Superior temporal gyrus (tissue), 1 donor: Measurements from ENCODE around the gene RALBP1.
A peak's percentile ranks its signal among the peaks of the same experiment; 100 is the strongest.

Experiments
- DNase-seq: peaks from one replicate; pipeline ENCODE4 v3.0.0-alpha.2; 2016; ENCODE audit errors: extremely low spot score

RALBP1 gene

GRCh38 chr18:9547782-9548181 lies 72.5 kb downstream of the RALBP1 start:
- DNase-seq: no peak

- no peak for DNase-seq
These were observed 74.1 kb downstream of the RALBP1 start for GRCh38 chr18:9549405-9549804.

- no peak for DNase-seq
These were observed 75.1 kb downstream of the RALBP1 start for GRCh38 chr18:9550429-9550828.

GRCh38 chr18:9552191-9552590 lies 76.9 kb downstream of the RALBP1 start:
- no peak for DNase-seq

- DNase-seq: no peak
These were observed 77.3 kb downstream of the RALBP1 start for GRCh38 chr18:9552616-9553015.

- no peak for DNase-seq
These were observed 82.1 kb downstream of the RALBP1 start for GRCh38 chr18:9557250-9557943.

- DNase-seq: no peak
These were observed 83.2 kb downstream of the RALBP1 start for GRCh38 chr18:9558387-9559064.

- DNase-seq: no peak
These were observed 83.9 kb downstream of the RALBP1 start for GRCh38 chr18:9559253-9559652.

- no peak for DNase-seq
These were observed 86.4 kb downstream of the RALBP1 start for GRCh38 chr18:9561759-9562158.

GRCh38 chr18:9562584-9562983 lies 87.3 kb downstream of the RALBP1 start:
- DNase-seq: no peak

- no peak for DNase-seq
These were observed 88.0 kb downstream of the RALBP1 start for GRCh38 chr18:9563331-9563730.

GRCh38 chr18:9565407-9565806 lies 90.1 kb downstream of the RALBP1 start:
- DNase-seq: no peak

GRCh38 chr18:9568186-9568585 lies 92.9 kb downstream of the RALBP1 start:
- no peak for DNase-seq

GRCh38 chr18:9569178-9569577 lies 93.9 kb downstream of the RALBP1 start:
- DNase-seq: no peak

GRCh38 chr18:9570255-9570654 lies 94.9 kb downstream of the RALBP1 start:
- DNase-seq: peak; percentile 57

- no peak for DNase-seq
These were observed 96.2 kb downstream of the RALBP1 start for GRCh38 chr18:9571546-9571945.

- DNase-seq: no peak
These were observed 99.3 kb downstream of the RALBP1 start for GRCh38 chr18:9574473-9575115.

GRCh38 chr18:9575558-9575957 lies 100.2 kb downstream of the RALBP1 start:
- peak; percentile 96 for DNase-seq

GRCh38 chr18:9577361-9577760 lies 102.0 kb downstream of the RALBP1 start:
- no peak for DNase-seq

- DNase-seq: no peak
These were observed 103.0 kb downstream of the RALBP1 start for GRCh38 chr18:9578306-9578705.

- DNase-seq: no peak
These were observed 106.4 kb downstream of the RALBP1 start for GRCh38 chr18:9581667-9582066.

GRCh38 chr18:9586814-9587213 lies 111.5 kb downstream of the RALBP1 start:
- no peak for DNase-seq
